ENCODE data around the gene VPS54. TPM values are rescaled to one million over a fixed set of nuclear protein-coding genes. Genes with fewer than 3 reads are reported as not detected.
A peak's percentile ranks its signal among the peaks of the same experiment; 100 is the strongest.

The VPS54 gene
- total RNA-seq, 2 donors from 2014 or later, result 12.8 to 19.7 TPM

DNA sequence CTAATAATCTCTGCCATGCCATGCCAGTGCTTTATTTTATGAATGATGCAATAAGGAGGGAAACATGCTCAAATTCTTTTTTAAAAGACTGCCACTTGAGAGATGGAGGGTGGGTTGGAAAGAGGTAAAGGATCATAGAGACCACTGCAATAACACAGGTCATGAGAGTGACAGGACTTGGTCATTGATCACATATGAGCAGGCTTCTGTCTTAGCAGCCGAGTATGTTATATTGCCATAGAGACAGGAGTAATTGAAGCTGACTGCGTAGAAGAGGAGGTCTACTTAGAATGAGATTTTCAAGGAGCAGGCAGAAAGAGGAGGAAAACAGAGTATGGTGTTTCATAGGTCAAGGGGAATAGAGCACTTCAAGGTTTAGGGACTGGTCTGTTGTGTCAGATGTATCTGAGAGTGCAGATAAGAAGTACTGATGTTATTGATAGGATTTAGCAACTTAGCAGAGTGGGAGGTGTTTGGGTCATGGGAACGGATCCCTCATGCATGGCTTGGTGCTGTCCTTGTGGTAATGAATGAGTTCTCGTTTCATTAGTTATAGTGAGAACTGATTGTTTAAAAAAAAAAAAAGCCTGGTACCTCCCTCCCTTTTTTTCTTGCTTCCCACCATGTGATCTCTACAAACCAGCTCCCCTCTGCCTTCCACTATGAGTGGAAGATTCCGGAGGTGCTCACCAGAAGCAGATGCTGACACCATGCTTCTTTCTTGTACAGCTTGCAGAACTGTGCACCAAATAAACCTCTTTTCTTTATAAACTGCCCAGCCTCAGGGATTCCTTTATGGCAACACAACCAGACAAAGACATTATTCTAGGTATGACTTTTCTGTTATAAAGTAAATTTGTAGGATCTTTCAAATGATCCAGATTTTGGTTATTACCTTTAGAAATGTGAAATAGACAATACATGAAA lies 144.8 kb downstream of the VPS54 start:
- ATAC-seq (no peak), DNase-seq (ENCODE audit: low spot score) (no peak)
- peaks cover 6% of the 10 kb centered on the region for H3K36me3 Mint-ChIP-seq
- peaks cover 38 to 40% of the 10 kb centered on the region in 2 donors for H3K4me1 Mint-ChIP-seq (ENCODE audit: low read depth in 2 of 2)
- peak overlapping the region in 1 of 2 donors; percentile 60 for H3K27ac Mint-ChIP-seq
- H3K27me3 Mint-ChIP-seq, result no peaks in the 10 kb centered on the region
- no peak overlapping the region for H3K4me3 Mint-ChIP-seq
- no peaks in the 10 kb centered on the region for H3K9me3 Mint-ChIP-seq

GRCh38 chr2:63872571-63873328 lies 146.5 kb downstream of the VPS54 start:
- ATAC-seq (no peak), DNase-seq (ENCODE audit: low spot score) (no peak)
- H3K4me1 Mint-ChIP-seq (ENCODE audit: low read depth in 2 of 2), result peaks cover 38 to 40% of the 10 kb centered on the region in 2 donors
- no peaks in the 10 kb centered on the region for H3K27me3 Mint-ChIP-seq
- H3K9me3 Mint-ChIP-seq, result no peaks in the 10 kb centered on the region
- peaks cover 6% of the 10 kb centered on the region for H3K36me3 Mint-ChIP-seq
- H3K4me3 Mint-ChIP-seq, result no peak overlapping the region
- no peak overlapping the region for H3K27ac Mint-ChIP-seq

- ATAC-seq (no peak), DNase-seq (ENCODE audit: low spot score) (no peak)
- Mint-ChIP-seq H3K27me3 (no peaks in the 10 kb centered on the region), H3K27ac (no peak overlapping the region), H3K9me3 (no peaks in the 10 kb centered on the region), H3K4me1 (ENCODE audit: low read depth in 2 of 2) (peaks cover 34 to 36% of the 10 kb centered on the region in 2 donors), H3K4me3 (no peak overlapping the region), H3K36me3 (peaks cover 6% of the 10 kb centered on the region)
Measured at GRCh38 chr2:63871864-63872263, 147.4 kb downstream of the VPS54 start.

GRCh38 chr2:63870679-63871078 lies 148.5 kb downstream of the VPS54 start:
- peaks cover 6% of the 10 kb centered on the region for H3K36me3 Mint-ChIP-seq
- H3K4me3 Mint-ChIP-seq, result no peak overlapping the region
- H3K27ac Mint-ChIP-seq, result no peak overlapping the region
- no peaks in the 10 kb centered on the region for H3K9me3 Mint-ChIP-seq
- ATAC-seq (no peak), DNase-seq (ENCODE audit: low spot score) (no peak)
- no peaks in the 10 kb centered on the region for H3K27me3 Mint-ChIP-seq
- H3K4me1 Mint-ChIP-seq (ENCODE audit: low read depth in 2 of 2), result peaks cover 34 to 36% of the 10 kb centered on the region in 2 donors

- Mint-ChIP-seq H3K36me3 (peaks cover 9% of the 10 kb centered on the region), H3K27me3 (no peaks in the 10 kb centered on the region), H3K9me3 (no peaks in the 10 kb centered on the region), H3K4me1 (ENCODE audit: low read depth in 2 of 2) (peaks cover 14 to 16% of the 10 kb centered on the region in 2 donors), H3K4me3 (no peak overlapping the region), H3K27ac (peak overlapping the region; percentile 30 to 72)
- no peak for DNase-seq (ENCODE audit: low spot score)
- no peak for ATAC-seq
Measured at GRCh38 chr2:63866009-63866709, 153.1 kb downstream of the VPS54 start.

GRCh38 chr2:63865159-63865799 lies 153.9 kb downstream of the VPS54 start:
- H3K9me3 Mint-ChIP-seq, result no peaks in the 10 kb centered on the region
- no peaks in the 10 kb centered on the region for H3K27me3 Mint-ChIP-seq
- H3K36me3 Mint-ChIP-seq, result peaks cover 9% of the 10 kb centered on the region
- ATAC-seq, result no peak
- no peak for DNase-seq (ENCODE audit: low spot score)
- H3K27ac Mint-ChIP-seq, result peak overlapping the region in 1 of 2 donors; percentile 54
- no peak overlapping the region for H3K4me3 Mint-ChIP-seq
- peaks cover 15 to 18% of the 10 kb centered on the region in 2 donors for H3K4me1 Mint-ChIP-seq (ENCODE audit: low read depth in 2 of 2)

GRCh38 chr2:63863707-63864106 lies 155.5 kb downstream of the VPS54 start:
- Mint-ChIP-seq H3K4me3 (no peak overlapping the region), H3K27me3 (no peaks in the 10 kb centered on the region), H3K27ac (peak overlapping the region; percentile 6 to 37), H3K9me3 (no peaks in the 10 kb centered on the region), H3K4me1 (ENCODE audit: low read depth in 2 of 2) (peaks cover 15 to 18% of the 10 kb centered on the region in 2 donors), H3K36me3 (peaks cover 9% of the 10 kb centered on the region)
- ATAC-seq (no peak), DNase-seq (ENCODE audit: low spot score) (no peak)

DNA sequence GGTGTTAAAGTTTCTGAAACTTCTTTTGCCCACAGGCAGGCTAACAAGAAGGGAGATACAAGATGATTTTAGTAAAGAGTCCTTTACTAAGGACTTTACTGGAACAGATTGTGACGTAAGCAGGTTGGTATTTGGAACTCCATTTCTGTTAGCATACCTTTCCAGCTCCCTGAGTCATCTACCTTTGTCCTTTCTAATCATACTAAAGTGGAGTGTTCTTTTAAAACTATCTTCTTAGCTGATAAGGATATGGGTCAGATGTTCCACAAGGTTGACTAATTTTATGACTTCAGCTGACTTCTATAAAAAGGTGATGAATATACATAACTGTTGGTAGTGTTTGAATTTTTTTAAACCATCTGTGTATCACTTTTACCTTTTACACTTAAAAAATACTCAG lies 156.4 kb downstream of the VPS54 start:
- Mint-ChIP-seq H3K9me3 (no peaks in the 10 kb centered on the region), H3K27ac (peak overlapping the region in 1 of 2 donors; percentile 54), H3K27me3 (no peaks in the 10 kb centered on the region)

DNA sequence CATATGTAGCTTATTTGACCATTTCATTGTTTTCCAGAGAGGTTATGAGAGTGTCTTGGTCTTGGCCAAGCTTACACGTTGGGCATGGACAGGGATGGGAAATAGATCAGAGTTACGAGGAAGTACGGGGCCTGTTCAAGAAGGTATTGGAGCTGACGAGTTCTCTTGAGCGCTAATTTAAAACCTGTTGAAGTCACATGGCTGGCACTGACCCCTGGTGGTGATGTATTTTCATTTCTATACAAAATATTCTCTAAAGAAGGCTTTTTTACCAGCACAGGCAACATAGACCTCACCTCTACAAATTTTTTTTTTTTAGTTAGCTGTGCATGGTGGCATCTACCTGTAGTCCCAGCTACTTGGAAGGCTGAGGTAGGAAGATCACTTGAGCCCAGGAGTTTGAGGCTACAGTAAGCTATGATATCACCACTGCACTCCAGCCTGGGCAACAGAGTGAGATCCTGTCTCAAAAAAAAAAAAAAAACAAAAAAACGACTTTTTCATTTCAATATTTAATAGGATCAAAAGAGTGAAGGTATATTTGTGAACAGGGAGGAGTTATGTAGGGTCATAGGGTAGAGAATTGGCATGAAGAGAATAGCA lies 157.9 kb downstream of the VPS54 start:
- peak in 1 of 2 donors; percentile 60 for ATAC-seq
- no peak for DNase-seq (ENCODE audit: low spot score)
- Mint-ChIP-seq H3K4me1 (ENCODE audit: low read depth in 2 of 2) (peaks cover 17 to 18% of the 10 kb centered on the region in 2 donors), H3K36me3 (peaks cover 9% of the 10 kb centered on the region), H3K4me3 (no peak overlapping the region), H3K27me3 (no peaks in the 10 kb centered on the region), H3K9me3 (no peaks in the 10 kb centered on the region), H3K27ac (peak overlapping the region in 1 of 2 donors; percentile 58)

More for the DNA sequence above, 156.4 kb downstream of the VPS54 start:
- H3K4me3 Mint-ChIP-seq, result no peak overlapping the region
- ATAC-seq (no peak), DNase-seq (ENCODE audit: low spot score) (no peak)
- H3K36me3 Mint-ChIP-seq, result peaks cover 9% of the 10 kb centered on the region
- peaks cover 18 to 19% of the 10 kb centered on the region in 2 donors for H3K4me1 Mint-ChIP-seq (ENCODE audit: low read depth in 2 of 2)

DNA sequence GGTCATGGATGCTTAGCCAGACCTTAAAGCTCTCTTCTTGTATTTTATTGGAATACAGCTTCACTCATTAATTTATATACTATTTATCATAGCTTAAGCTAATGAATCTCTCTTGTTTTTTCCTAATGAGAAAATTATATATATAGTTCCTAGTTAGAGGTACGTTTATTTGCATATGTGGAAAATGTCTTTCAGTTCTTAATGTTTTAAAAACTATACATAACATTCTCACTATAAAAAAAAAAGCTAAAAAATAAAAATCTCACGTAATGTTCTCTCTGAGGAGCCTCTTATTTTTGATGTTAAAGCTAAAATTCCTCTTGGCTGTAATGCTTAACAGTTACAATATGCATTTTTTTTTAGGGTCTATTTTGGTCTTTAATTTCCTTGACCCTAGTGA lies 160.9 kb downstream of the VPS54 start:
- DNase-seq (ENCODE audit: low spot score), result no peak
- no peak overlapping the region for H3K27ac Mint-ChIP-seq
- ATAC-seq, result no peak
- H3K36me3 Mint-ChIP-seq, result peaks cover 7% of the 10 kb centered on the region
- no peaks in the 10 kb centered on the region for H3K27me3 Mint-ChIP-seq
- H3K4me1 Mint-ChIP-seq (ENCODE audit: low read depth in 2 of 2), result peaks cover 31 to 37% of the 10 kb centered on the region in 2 donors
- H3K4me3 Mint-ChIP-seq, result no peak overlapping the region
- no peaks in the 10 kb centered on the region for H3K9me3 Mint-ChIP-seq

DNA sequence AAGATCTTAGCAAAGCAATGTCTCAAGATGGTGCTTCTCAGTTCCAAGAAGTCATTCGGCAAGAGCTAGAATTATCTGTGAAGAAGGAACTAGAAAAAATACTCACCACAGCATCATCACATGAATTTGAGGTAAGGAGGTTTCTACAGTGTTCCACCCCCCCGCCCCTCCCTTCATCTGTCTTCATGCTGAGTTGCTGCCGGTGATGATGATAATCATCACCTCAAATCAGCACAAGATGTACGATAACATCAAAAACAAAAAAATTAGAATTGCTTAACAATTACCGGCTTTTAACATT lies 163.0 kb downstream of the VPS54 start:
- H3K27me3 Mint-ChIP-seq, result no peaks in the 10 kb centered on the region
- peak overlapping the region; percentile 85 to 87 for H3K27ac Mint-ChIP-seq
- ATAC-seq, result peak; percentile 50 to 88
- no peaks in the 10 kb centered on the region for H3K9me3 Mint-ChIP-seq
- peaks cover 1% of the 10 kb centered on the region for H3K36me3 Mint-ChIP-seq
- DNase-seq (ENCODE audit: low spot score), result no peak
- H3K4me3 Mint-ChIP-seq, result peak overlapping the region; percentile 64
- H3K4me1 Mint-ChIP-seq (ENCODE audit: low read depth in 2 of 2), result peaks cover 47 to 48% of the 10 kb centered on the region in 2 donors

DNA sequence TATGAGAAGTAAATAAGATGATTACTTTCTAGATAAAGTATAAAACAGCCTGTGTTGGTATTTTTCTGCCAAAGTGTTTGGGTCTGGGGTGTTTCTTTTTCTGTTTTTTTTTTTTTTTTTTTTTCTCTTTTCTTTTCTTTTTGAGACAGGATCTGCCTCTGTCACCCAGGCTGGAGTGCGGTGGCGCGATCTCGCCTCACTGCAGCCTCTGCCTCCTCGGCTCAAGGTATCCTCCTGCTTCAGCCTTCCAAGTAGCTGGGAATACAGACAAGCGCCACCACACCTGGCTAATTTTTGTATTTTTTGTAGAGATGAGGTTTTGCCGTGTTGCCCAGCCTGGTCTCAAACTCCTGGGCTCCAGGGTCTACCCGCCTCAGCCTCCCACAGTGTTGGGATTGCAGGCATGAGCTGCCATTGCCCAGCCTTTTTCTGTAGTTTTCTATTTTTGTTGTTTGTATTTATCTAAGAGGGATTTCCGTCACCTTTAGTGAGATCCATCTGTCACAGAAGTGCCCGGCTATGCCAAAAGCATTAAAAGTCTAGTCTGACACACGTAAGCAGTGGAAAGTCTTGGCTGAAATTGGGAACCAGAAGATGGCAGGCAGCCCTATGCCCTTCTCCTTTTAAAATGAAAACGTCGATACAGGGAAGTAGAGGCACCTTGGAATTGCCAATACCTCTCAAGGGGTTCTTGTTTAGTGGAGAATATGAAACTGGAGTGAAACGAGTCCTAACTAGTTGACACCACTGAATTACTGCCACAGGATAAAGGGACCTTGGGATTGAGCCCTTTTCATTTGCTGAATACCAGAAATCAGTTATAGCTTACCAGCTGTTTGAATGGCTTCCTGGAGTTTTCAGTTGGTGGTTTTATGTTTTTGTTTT lies 163.6 kb downstream of the VPS54 start:
- peak overlapping the region; percentile 64 for H3K4me3 Mint-ChIP-seq
- H3K27ac Mint-ChIP-seq, result peak overlapping the region; percentile 85 to 87
- ATAC-seq, result no peak
- H3K36me3 Mint-ChIP-seq, result peaks cover 4% of the 10 kb centered on the region
- H3K4me1 Mint-ChIP-seq (ENCODE audit: low read depth in 2 of 2), result peaks cover 46 to 50% of the 10 kb centered on the region in 2 donors
- H3K9me3 Mint-ChIP-seq, result no peaks in the 10 kb centered on the region
- no peak for DNase-seq (ENCODE audit: low spot score)
- no peaks in the 10 kb centered on the region for H3K27me3 Mint-ChIP-seq
